Measurements from ENCODE around the gene WDFY3. TPM values are rescaled to one million over a fixed set of nuclear protein-coding genes. Genes with fewer than 3 reads are reported as not detected.

Gene WDFY3
- total and polyA plus RNA-seq, 8 donors, result 3.2 to 163 (median 28.4) TPM

GRCh38 chr4:84927428-84927827, 39.1 kb downstream of the WDFY3 start:
- no peaks in the 10 kb centered on the region for H3K27me3 ChIP-seq
- TF ChIP-seq POLR2A (IDR thresholded peaks at IDR 0.05), result no peak
- H3K4me1 ChIP-seq, result peaks cover 0 to 33% (median 3%) of the 10 kb centered on the region in 4 donors
- no peak overlapping the region for H3K27ac ChIP-seq
- H3K4me3 ChIP-seq, result no peak overlapping the region
- H3K9me3 ChIP-seq, result no peaks in the 10 kb centered on the region
- intact Hi-C loops (cut with DNase I; ENCODE audit: low total_unique reads), result no loop called here
- no peak for DNase-seq
- peaks cover 0 to 26% (median 24%) of the 10 kb centered on the region in 4 donors for H3K36me3 ChIP-seq
- 64 to 99% (median 85%) methylated on average over 2 of the region's 2 CpGs for WGBS, 5 donors

GRCh38 chr4:84925558-84925957, 40.9 kb downstream of the WDFY3 start:
- TF ChIP-seq POLR2A (IDR thresholded peaks at IDR 0.05) (no peak), CTCF (IDR thresholded peaks at IDR 0.05) (no peak), POLR2AphosphoS5 (IDR thresholded peaks at IDR 0.05) (no peak), EP300 (IDR thresholded peaks at IDR 0.05) (no peak)
- Histone ChIP-seq H3K4me3 (no peak overlapping the region), H3K27ac (no peak overlapping the region), H3K4me1 (peaks cover 0 to 29% (median under 1%) of the 10 kb centered on the region in 4 donors), H3K27me3 (no peaks in the 10 kb centered on the region), H3K9me3 (no peaks in the 10 kb centered on the region), H3K36me3 (peaks cover 0 to 22% (median 16%) of the 10 kb centered on the region in 4 donors)
- intact Hi-C loops (cut with DNase I; ENCODE audit: low total_unique reads), result no loop called here
- no peak for DNase-seq
- WGBS, 5 donors, result 73 to 80% (median 78%) methylated on average over 1 of the region's 1 CpG

GRCh38 chr4:84924434-84924833, 42.1 kb downstream of the WDFY3 start:
- H3K4me3 ChIP-seq, result no peak overlapping the region
- peaks cover 0 to 16% (median 14%) of the 10 kb centered on the region in 4 donors for H3K36me3 ChIP-seq
- peak in 1 of 2 donors; percentile 69 for DNase-seq
- no peak overlapping the region for H3K27ac ChIP-seq
- no peaks in the 10 kb centered on the region for H3K9me3 ChIP-seq
- no peaks in the 10 kb centered on the region for H3K27me3 ChIP-seq
- H3K4me1 ChIP-seq, result peaks cover 0 to 34% (median 3%) of the 10 kb centered on the region in 4 donors
- TF ChIP-seq POLR2AphosphoS5 (IDR thresholded peaks at IDR 0.05) (no peak), EP300 (IDR thresholded peaks at IDR 0.05) (no peak), CTCF (IDR thresholded peaks at IDR 0.05) (no peak), POLR2A (IDR thresholded peaks at IDR 0.05) (no peak)
- 30 to 64% (median 41%) methylated on average over 1 of the region's 1 CpG for WGBS, 5 donors
- intact Hi-C loops (cut with DNase I; ENCODE audit: low total_unique reads), result no loop called here

- Histone ChIP-seq H3K4me3 (no peak overlapping the region), H3K9me3 (no peaks in the 10 kb centered on the region), H3K27me3 (no peaks in the 10 kb centered on the region), H3K27ac (no peak overlapping the region), H3K36me3 (peaks cover 0 to 7% (median 2%) of the 10 kb centered on the region in 4 donors), H3K4me1 (peaks cover 0 to 42% (median 14%) of the 10 kb centered on the region in 4 donors)
- TF ChIP-seq POLR2A (IDR thresholded peaks at IDR 0.05) (no peak), CTCF (IDR thresholded peaks at IDR 0.05) (no peak), POLR2AphosphoS5 (IDR thresholded peaks at IDR 0.05) (no peak)
- DNase-seq, result no peak
- WGBS, 5 donors, result 75 to 88% (median 85%) methylated on average over 3 of the region's 3 CpGs
- intact Hi-C loops (cut with DNase I; ENCODE audit: low total_unique reads), result no loop called here
Measured at GRCh38 chr4:84920617-84921016, 45.9 kb downstream of the WDFY3 start.

GRCh38 chr4:84917869-84918600, 48.5 kb downstream of the WDFY3 start:
- Histone ChIP-seq H3K4me3 (no peak overlapping the region), H3K36me3 (peaks cover 0 to 7% (median 2%) of the 10 kb centered on the region in 4 donors), H3K4me1 (peaks cover 0 to 51% (median 21%) of the 10 kb centered on the region in 4 donors), H3K27me3 (no peaks in the 10 kb centered on the region), H3K9me3 (no peaks in the 10 kb centered on the region), H3K27ac (no peak overlapping the region)
- DNase-seq, result no peak
- intact Hi-C loops (cut with DNase I; ENCODE audit: low total_unique reads), result no loop called here
- TF ChIP-seq POLR2A (IDR thresholded peaks at IDR 0.05) (no peak), EP300 (IDR thresholded peaks at IDR 0.05) (no peak), POLR2AphosphoS5 (IDR thresholded peaks at IDR 0.05) (no peak), CTCF (IDR thresholded peaks at IDR 0.05) (no peak)
- whole genome bisulfite sequencing, 5 donors, result 81 to 89% (median 87%) methylated on average over 3 of the region's 3 CpGs

Measured in stomach (tissue), 9 donors.